Right lung (tissue), 5 donors: ENCODE measurements around the gene BDH1. TPM values are rescaled to one million over a fixed set of nuclear protein-coding genes. Genes with fewer than 3 reads are reported as not detected.

ENCODE experiments used
- DNase-seq, 2 donors: peaks; one replicate each; pipeline ENCODE4 v3.0.0-alpha.2; 2013
- polyA plus RNA-seq, 5 donors: library from polyadenylated mRNA; unstranded; fragments of 120-200 nt; gene quantifications; one replicate each; pipeline versions ENCODE4 v1.2.1 to v1.2.3, GENCODE V29; 2013; ENCODE audit warnings: inconsistent platforms in 1 of 5, low replicate concordance in 1 of 5; ENCODE audit not compliant: insufficient read length in 5 of 5, insufficient read depth in 1 of 5

BDH1 gene
- polyA plus RNA-seq, 5 donors = 16.9 to 21.5 (median 19.5) TPM

- no peak for DNase-seq
Observed at GRCh38 chr3:197507081-197507480, 48.7 kb downstream of the BDH1 start.

GRCh38 chr3:197505796-197506548 lies 49.8 kb downstream of the BDH1 start:
- DNase-seq = no peak

- DNase-seq = peak in 1 of 2 donors; percentile 24
Observed at GRCh38 chr3:197504641-197505121, 51.1 kb downstream of the BDH1 start.

- DNase-seq = no peak
Observed at GRCh38 chr3:197504229-197504628, 51.5 kb downstream of the BDH1 start.

GRCh38 chr3:197503652-197504051 lies 52.1 kb downstream of the BDH1 start:
- DNase-seq = no peak

- no peak for DNase-seq
Observed at GRCh38 chr3:197501879-197502620, 53.7 kb downstream of the BDH1 start.

- no peak for DNase-seq
Observed at GRCh38 chr3:197501496-197501878, 54.3 kb downstream of the BDH1 start.

- DNase-seq = no peak
Observed at GRCh38 chr3:197500812-197501211, 55.0 kb downstream of the BDH1 start.

GRCh38 chr3:197499427-197499826 lies 56.3 kb downstream of the BDH1 start:
- no peak for DNase-seq

- DNase-seq = no peak
Observed at GRCh38 chr3:197498499-197499241, 57.1 kb downstream of the BDH1 start.

GRCh38 chr3:197496746-197497125 lies 59.0 kb downstream of the BDH1 start:
- no peak for DNase-seq

- no peak for DNase-seq
Observed at GRCh38 chr3:197495999-197496745, 59.6 kb downstream of the BDH1 start.

- DNase-seq = no peak
Observed at GRCh38 chr3:197495499-197495898, 60.3 kb downstream of the BDH1 start.

GRCh38 chr3:197495059-197495455 lies 60.7 kb downstream of the BDH1 start:
- no peak for DNase-seq

- DNase-seq = no peak
Observed at GRCh38 chr3:197494366-197495058, 61.3 kb downstream of the BDH1 start.

GRCh38 chr3:197493049-197493448 lies 62.7 kb downstream of the BDH1 start:
- DNase-seq = no peak

- no peak for DNase-seq
Observed at GRCh38 chr3:197491923-197492664, 63.7 kb downstream of the BDH1 start.

- DNase-seq = no peak
Observed at GRCh38 chr3:197491478-197491877, 64.3 kb downstream of the BDH1 start.

- DNase-seq = no peak
Observed at GRCh38 chr3:197490098-197491058, 65.4 kb downstream of the BDH1 start.
